Gastroesophageal sphincter (tissue), 4 donors: ENCODE results near the gene SERPINB6. TPM values are rescaled to one million over a fixed set of nuclear protein-coding genes. Genes with fewer than 3 reads are reported as not detected.
A peak's percentile ranks its signal among the peaks of the same experiment; 100 is the strongest.

Experiments used
- ATAC-seq: fragments of 150-250 bp; one replicate; pipeline ENCODE4 v1.9.1; 2016; ENCODE audit warnings: mild to moderate bottlenecking, moderate library complexity
- H3K27ac ChIP-seq, 4 donors: fragments of 200-600 bp; sonication (generic) in 3 of 4; 1 replicate in 3 of 4; 2 replicates in 1 of 4; pipeline ENCODE4 v1.5.1; 2016 to 2019
- H3K27me3 ChIP-seq: fragments of 200-600 bp; sonication (generic); one replicate; pipeline ENCODE4 v1.5.1; 2019
- H3K36me3 ChIP-seq, 2 donors: fragments of 200-600 bp; sonication (generic); one replicate each; pipeline ENCODE4 v1.5.1; 2019; ENCODE audit warnings: control low read depth in 1 of 2
- H3K4me1 ChIP-seq, 3 donors: fragments of 200-600 bp; sonication (generic); 1 replicate in 2 of 3; 2 replicates in 1 of 3; pipeline ENCODE4 v1.5.1; 2016 to 2019; ENCODE audit warnings: control low read depth in 2 of 3
- H3K4me3 ChIP-seq, 2 donors: fragments of 200-600 bp; sonication (generic); one replicate each; pipeline ENCODE4 v1.5.1; 2019; ENCODE audit warnings: mild to moderate bottlenecking in 1 of 2, moderate library complexity in 1 of 2
- H3K9me3 ChIP-seq, 3 donors: fragments of 200-600 bp; sonication (generic); one replicate each; pipeline ENCODE4 v1.5.1; 2017 to 2019; ENCODE audit warnings: control low read depth in 2 of 3
- EP300 ChIP-seq: sonication (generic); formaldehyde crosslinking; IDR thresholded peaks from one replicate; pipeline ENCODE4 v1.6.1; 2017; ENCODE audit warnings: antibody characterized with exemption, mild to moderate bottlenecking
- POLR2A ChIP-seq, 2 donors: fragments of 450-650 bp; IDR thresholded peaks; one replicate each; pipeline ENCODE4 v1.6.1; 2017; ENCODE audit warnings: antibody characterized with exemption in 2 of 2, mild to moderate bottlenecking in 2 of 2, moderate library complexity in 1 of 2
- POLR2AphosphoS5 ChIP-seq: sonication (generic); formaldehyde crosslinking; IDR thresholded peaks from one replicate; pipeline ENCODE4 v1.6.1; 2017; ENCODE audit warnings: antibody characterized with exemption
- WGBS, 2 donors: methylation state at CpG; one replicate each; pipeline ENCODE4 v1.1.5; 2018; ENCODE audit warnings: low coverage in 1 of 2; 5-methylcytosine and 5-hydroxymethylcytosine counted together
- total RNA-seq, 4 donors: library from RNA; depleted of rRNA; stranded (reverse); fragments of >200 nt; gene quantifications; one replicate each; pipeline ENCODE4 v1.1.0, GENCODE V29; 2016
- TF ChIP-seq, protein P1 (sequence below), 4 experiments: fragments of 200-600 bp in 2 of 4; fragments of 450-650 bp in 2 of 4; sonication (generic) in 1 of 4; IDR thresholded peaks; one replicate each; pipeline ENCODE4 v1.5.1; 2017 to 2019; ENCODE audit warnings: antibody characterized with exemption in 4 of 4, mild to moderate bottlenecking in 2 of 4, moderate library complexity in 2 of 4

The SERPINB6 gene
- total RNA-seq, 4 donors from 2014 or later: 130 to 154 (median 143) TPM

DNA sequence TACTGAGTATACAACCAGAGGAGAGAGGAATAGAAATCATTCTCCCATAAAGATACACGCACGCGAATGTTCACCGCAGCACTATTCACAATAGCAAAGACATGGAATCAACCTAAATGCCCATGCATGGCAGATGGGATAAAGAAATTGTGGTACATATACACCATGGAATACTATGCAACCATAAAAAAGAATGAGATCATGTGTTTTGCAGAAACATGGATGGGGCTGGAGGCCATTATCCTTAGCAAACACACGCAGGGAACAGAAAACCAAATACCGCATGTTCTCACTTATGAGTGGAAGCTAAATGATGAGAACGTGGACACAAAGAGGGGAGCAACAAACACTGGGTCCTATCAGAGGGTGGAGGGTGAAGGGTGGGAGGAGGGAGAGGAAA, 3.4 kb downstream of the SERPINB6 start:
- 93 to 96% methylated on average over 7 of the region's 7 CpGs for WGBS, 2 donors
- Histone ChIP-seq H3K4me1 (peaks cover 0 to 78% (median 6%) of the 10 kb centered on the region in 3 donors), H3K27me3 (no peaks in the 10 kb centered on the region), H3K9me3 (no peaks in the 10 kb centered on the region), H3K27ac (peak overlapping the region in 1 of 4 donors; percentile 40), H3K4me3 (no peak overlapping the region), H3K36me3 (no peaks in the 10 kb centered on the region)
- TF ChIP-seq, protein P1, sequence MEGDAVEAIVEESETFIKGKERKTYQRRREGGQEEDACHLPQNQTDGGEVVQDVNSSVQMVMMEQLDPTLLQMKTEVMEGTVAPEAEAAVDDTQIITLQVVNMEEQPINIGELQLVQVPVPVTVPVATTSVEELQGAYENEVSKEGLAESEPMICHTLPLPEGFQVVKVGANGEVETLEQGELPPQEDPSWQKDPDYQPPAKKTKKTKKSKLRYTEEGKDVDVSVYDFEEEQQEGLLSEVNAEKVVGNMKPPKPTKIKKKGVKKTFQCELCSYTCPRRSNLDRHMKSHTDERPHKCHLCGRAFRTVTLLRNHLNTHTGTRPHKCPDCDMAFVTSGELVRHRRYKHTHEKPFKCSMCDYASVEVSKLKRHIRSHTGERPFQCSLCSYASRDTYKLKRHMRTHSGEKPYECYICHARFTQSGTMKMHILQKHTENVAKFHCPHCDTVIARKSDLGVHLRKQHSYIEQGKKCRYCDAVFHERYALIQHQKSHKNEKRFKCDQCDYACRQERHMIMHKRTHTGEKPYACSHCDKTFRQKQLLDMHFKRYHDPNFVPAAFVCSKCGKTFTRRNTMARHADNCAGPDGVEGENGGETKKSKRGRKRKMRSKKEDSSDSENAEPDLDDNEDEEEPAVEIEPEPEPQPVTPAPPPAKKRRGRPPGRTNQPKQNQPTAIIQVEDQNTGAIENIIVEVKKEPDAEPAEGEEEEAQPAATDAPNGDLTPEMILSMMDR (IDR thresholded peaks at IDR 0.05): no peak
- TF ChIP-seq POLR2AphosphoS5 (no peak), EP300 (no peak), POLR2A (IDR thresholded peaks at IDR 0.05) (no peak)
- no peak for ATAC-seq

DNA sequence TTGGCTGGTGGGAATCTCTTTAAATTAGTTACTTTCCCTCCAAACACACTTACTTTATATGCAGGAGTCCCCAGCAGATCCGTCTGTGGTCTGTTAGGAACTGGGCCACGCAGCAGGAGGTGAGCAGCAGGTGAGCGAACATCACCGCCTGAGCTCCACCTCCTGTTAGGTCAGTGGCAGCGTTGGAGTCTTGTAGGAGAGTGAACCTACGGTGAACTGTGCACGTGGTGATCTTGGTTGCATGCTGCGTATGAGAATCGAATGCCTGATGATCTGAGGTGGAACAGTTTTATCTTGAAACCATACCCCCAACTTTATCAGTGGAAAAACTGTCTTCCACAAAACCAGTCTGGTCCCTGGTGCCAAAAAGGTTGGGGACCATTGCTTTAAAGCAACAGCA, 5.0 kb downstream of the SERPINB6 start:
- ATAC-seq: no peak
- WGBS, 2 donors: 73% methylated on average over 4 of the region's 9 CpGs; no CpG with 5 or more reads in 1 of the 2 donors

DNA sequence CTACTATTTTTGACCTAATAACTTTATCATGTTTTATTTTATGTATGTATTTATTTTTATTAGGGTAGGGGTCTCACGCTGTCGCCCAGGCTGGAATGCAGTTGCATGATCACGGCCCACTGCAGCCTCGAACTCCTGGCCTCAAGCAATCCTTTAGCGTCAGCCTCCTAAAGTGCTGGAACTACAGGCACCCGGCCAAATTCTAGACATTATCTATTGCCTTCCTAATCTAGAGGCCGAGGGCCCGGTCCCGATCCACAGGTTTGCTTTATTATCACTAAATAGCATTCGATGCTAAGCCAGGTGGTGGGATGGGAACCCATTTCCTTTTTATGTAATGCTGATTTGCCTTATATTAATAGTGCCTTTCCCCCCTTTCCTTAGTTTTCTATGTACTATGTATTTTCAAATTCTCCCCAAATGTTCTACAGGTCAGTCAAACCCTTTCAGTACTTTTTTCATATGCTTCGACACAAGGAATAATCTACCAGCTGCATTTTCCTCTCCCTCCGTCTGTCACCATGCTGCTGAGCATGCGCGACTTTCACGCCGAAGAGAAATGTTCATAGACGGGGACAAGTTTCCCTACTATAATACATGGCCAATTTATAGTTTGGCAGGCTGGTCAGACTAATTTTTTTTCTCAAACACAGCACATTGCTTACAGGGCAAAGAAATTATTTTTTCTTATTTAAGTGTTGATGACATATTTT, 6.4 kb downstream of the SERPINB6 start:
- no peak overlapping the region for H3K27ac ChIP-seq
- WGBS, 2 donors: 83 to 88% methylated on average over 12 to 17 of the region's 17 CpGs
- H3K27me3 ChIP-seq: no peaks in the 10 kb centered on the region
- ATAC-seq: no peak
- no peaks in the 10 kb centered on the region for H3K9me3 ChIP-seq
- TF ChIP-seq POLR2AphosphoS5 (no peak), EP300 (no peak), POLR2A (IDR thresholded peaks at IDR 0.05) (no peak)
- TF ChIP-seq, protein P1 (IDR thresholded peaks at IDR 0.05): no peak
- peaks cover 0 to 89% (median 12%) of the 10 kb centered on the region in 3 donors for H3K4me1 ChIP-seq
- no peaks in the 10 kb centered on the region for H3K36me3 ChIP-seq
- H3K4me3 ChIP-seq: no peak overlapping the region

More for the DNA sequence above, 5.0 kb downstream of the SERPINB6 start:
- H3K4me3 ChIP-seq: no peak overlapping the region
- no peaks in the 10 kb centered on the region for H3K36me3 ChIP-seq
- TF ChIP-seq, protein P1 (IDR thresholded peaks at IDR 0.05): no peak
- peak overlapping the region in 3 of 4 donors; percentile 39 to 49 (median 40) for H3K27ac ChIP-seq
- H3K9me3 ChIP-seq: no peaks in the 10 kb centered on the region
- H3K27me3 ChIP-seq: no peaks in the 10 kb centered on the region
- peaks cover 0 to 82% (median 9%) of the 10 kb centered on the region in 3 donors for H3K4me1 ChIP-seq

DNA sequence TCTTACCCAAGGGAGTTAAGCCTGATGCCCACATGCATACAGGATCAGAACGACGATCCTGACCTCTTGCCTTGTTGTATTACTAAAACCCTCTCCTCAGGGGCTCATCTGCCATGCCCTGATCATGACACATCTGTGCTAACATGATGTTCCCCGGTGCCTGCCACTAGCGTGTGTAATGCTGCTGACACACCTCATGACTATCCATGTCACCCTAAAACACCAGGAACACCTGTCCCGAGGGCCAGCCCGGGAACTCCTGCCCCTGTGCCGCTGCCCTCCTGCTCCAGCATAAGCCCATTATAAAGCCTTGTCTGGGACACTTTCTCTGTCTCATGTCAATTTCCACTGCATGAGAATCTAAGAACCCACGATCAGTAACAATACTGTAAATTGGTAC, 7.6 kb downstream of the SERPINB6 start:
- Histone ChIP-seq H3K4me3 (no peak overlapping the region), H3K36me3 (peaks cover 0 to 4% of the 10 kb centered on the region in 2 donors), H3K27ac (no peak overlapping the region), H3K9me3 (no peaks in the 10 kb centered on the region), H3K27me3 (no peaks in the 10 kb centered on the region), H3K4me1 (peaks cover 0 to 85% (median 13%) of the 10 kb centered on the region in 3 donors)
- TF ChIP-seq POLR2AphosphoS5 (no peak), EP300 (no peak), POLR2A (IDR thresholded peaks at IDR 0.05) (no peak)
- TF ChIP-seq, protein P1 (IDR thresholded peaks at IDR 0.05): no peak
- WGBS, 2 donors: 78 to 100% methylated on average over 4 to 6 of the region's 8 CpGs
- ATAC-seq: no peak

DNA sequence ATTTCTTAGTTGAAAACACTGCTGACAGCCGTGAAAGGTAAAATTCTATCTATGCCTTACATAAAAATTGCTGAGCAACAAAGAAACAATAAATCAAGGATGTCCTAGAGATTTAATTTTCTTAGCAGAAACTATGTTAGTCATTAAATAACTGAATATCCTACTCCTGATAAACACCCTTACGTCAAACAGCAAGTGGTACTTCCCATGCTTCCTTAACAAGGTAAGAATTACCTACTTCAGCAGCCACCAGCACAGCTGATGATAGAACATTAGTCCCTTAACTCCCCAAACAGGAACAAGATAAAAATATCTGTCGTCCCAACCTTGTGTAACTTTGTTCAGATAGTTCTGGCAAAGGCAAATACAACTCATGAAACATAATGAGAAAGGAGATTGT, 8.7 kb downstream of the SERPINB6 start:
- Histone ChIP-seq H3K36me3 (peaks cover 0 to 10% of the 10 kb centered on the region in 2 donors), H3K9me3 (no peaks in the 10 kb centered on the region), H3K27ac (peak overlapping the region in 3 of 4 donors; percentile 38 to 70 (median 66)), H3K4me3 (no peak overlapping the region), H3K4me1 (peaks cover 0 to 90% (median 17%) of the 10 kb centered on the region in 3 donors), H3K27me3 (no peaks in the 10 kb centered on the region)
- ATAC-seq: no peak
- TF ChIP-seq, protein P1 (IDR thresholded peaks at IDR 0.05): no peak
- TF ChIP-seq POLR2AphosphoS5: no peak
- no peak for TF ChIP-seq POLR2A (IDR thresholded peaks at IDR 0.05)
- TF ChIP-seq EP300: no peak
- WGBS, 2 donors: 48 to 69% methylated on average over 3 of the region's 3 CpGs
